SU-DHL-6 (cell line): ENCODE data around the gene PSMB3.

Experiments
- CTCF ChIP-seq: fragments of 200-600 bp; sonication (generic); IDR thresholded peaks from one replicate; pipeline ENCODE4 v1.5.1; 2017; ENCODE audit warnings: antibody characterized with exemption, mild to moderate bottlenecking, low read length, moderate library complexity; ENCODE audit not compliant: insufficient read depth, poor library complexity, severe bottlenecking
- EZH2phosphoT487 ChIP-seq: fragments of 200-600 bp; sonication (generic), shearing (Covaris generic); conservative IDR thresholded peaks from 2 replicates; pipeline ENCODE4 v1.6.1; 2018; ENCODE audit warnings: mild to moderate bottlenecking, antibody characterized with exemption, low read length, moderate library complexity, mixed read lengths

GRCh38 chr17:38710985-38711384 is 41.6 kb upstream of the PSMB3 start:
- TF ChIP-seq CTCF (no peak), EZH2phosphoT487 (no peak)
